GM21723 (cell line): ENCODE data around the gene CLDN11.

Source experiments
- ATAC-seq: cut with Tn5 transposase; IDR thresholded peaks from one replicate; pipeline ENCODE4 v1.9.1; 2021; ENCODE audit warnings: mild to moderate bottlenecking, moderate library complexity; ENCODE audit not compliant: unreplicated experiment

CLDN11 gene

GRCh38 chr3:170469151-170470062, 50.7 kb downstream of the CLDN11 start:
- no peak for ATAC-seq

GRCh38 chr3:170470063-170471016, 51.7 kb downstream of the CLDN11 start:
- no peak for ATAC-seq

- ATAC-seq = no peak
Measured at GRCh38 chr3:170471149-170471548, 52.5 kb downstream of the CLDN11 start.

- ATAC-seq = no peak
Measured at GRCh38 chr3:170473358-170473757, 54.7 kb downstream of the CLDN11 start.

- ATAC-seq = no peak
Measured at GRCh38 chr3:170475092-170475685, 56.5 kb downstream of the CLDN11 start.

- no peak for ATAC-seq
Measured at GRCh38 chr3:170476291-170476690, 57.6 kb downstream of the CLDN11 start.

- no peak for ATAC-seq
Measured at GRCh38 chr3:170477395-170477794, 58.7 kb downstream of the CLDN11 start.

- ATAC-seq = no peak
Measured at GRCh38 chr3:170480111-170480510, 61.4 kb downstream of the CLDN11 start.

GRCh38 chr3:170482199-170482598, 63.5 kb downstream of the CLDN11 start:
- ATAC-seq = no peak

- no peak for ATAC-seq
Measured at GRCh38 chr3:170483485-170484262, 65.0 kb downstream of the CLDN11 start.
